Chondrocyte (in vitro differentiated cells): ENCODE results near the gene STAM. TPM values are rescaled to one million over a fixed set of nuclear protein-coding genes. Genes with fewer than 3 reads are reported as not detected.

Experiments
- DNase-seq: peaks from one replicate; pipeline ENCODE4 v3.0.0; 2021; ENCODE audit warnings: mixed read lengths, low spot score
- H3K27ac Mint-ChIP-seq: one replicate; pipeline ENCODE4 v1.8.0; 2021; ENCODE audit warnings: mild to moderate bottlenecking, moderate library complexity, mixed read lengths; ENCODE audit not compliant: unreplicated experiment
- H3K27me3 Mint-ChIP-seq: 2 replicates; pipeline ENCODE4 v1.8.0; 2021; ENCODE audit warnings: low read depth, mixed read lengths
- H3K36me3 Mint-ChIP-seq: 2 replicates; pipeline ENCODE4 v1.8.0; 2021; ENCODE audit warnings: low read depth, mixed read lengths
- H3K4me1 Mint-ChIP-seq: 2 replicates; pipeline ENCODE4 v1.8.0; 2021; ENCODE audit warnings: low read depth, mild to moderate bottlenecking, mixed read lengths
- H3K4me3 Mint-ChIP-seq: one replicate; pipeline ENCODE4 v1.8.0; 2021; ENCODE audit warnings: mild to moderate bottlenecking, moderate library complexity, mixed read lengths; ENCODE audit not compliant: unreplicated experiment
- H3K9me3 Mint-ChIP-seq: 2 replicates; pipeline ENCODE4 v1.8.0; 2021; ENCODE audit warnings: low read depth, mixed read lengths
- total RNA-seq: library from RNA; stranded (reverse); gene quantifications from 3 replicates; pipeline ENCODE4 v1.2.1, GENCODE V29; 2021
- TF ChIP-seq, protein P1 (sequence below): fragments of 200-600 bp; sonication (generic); IDR thresholded peaks from 2 replicates; pipeline ENCODE4 v1.5.0; 2021; ENCODE audit warnings: antibody characterized with exemption, mild to moderate bottlenecking, moderate library complexity

STAM gene
- total RNA-seq, 1 donor from 2014 or later = 27.6 TPM

GRCh38 chr10:17607060-17607459, 36.9 kb upstream of the STAM start:
- Mint-ChIP-seq H3K9me3 (no peaks in the 10 kb centered on the region), H3K27me3 (no peaks in the 10 kb centered on the region), H3K4me1 (peaks cover 11% of the 10 kb centered on the region), H3K27ac (no peak overlapping the region), H3K4me3 (no peak overlapping the region), H3K36me3 (peaks cover 4% of the 10 kb centered on the region)
- TF ChIP-seq, protein P1, sequence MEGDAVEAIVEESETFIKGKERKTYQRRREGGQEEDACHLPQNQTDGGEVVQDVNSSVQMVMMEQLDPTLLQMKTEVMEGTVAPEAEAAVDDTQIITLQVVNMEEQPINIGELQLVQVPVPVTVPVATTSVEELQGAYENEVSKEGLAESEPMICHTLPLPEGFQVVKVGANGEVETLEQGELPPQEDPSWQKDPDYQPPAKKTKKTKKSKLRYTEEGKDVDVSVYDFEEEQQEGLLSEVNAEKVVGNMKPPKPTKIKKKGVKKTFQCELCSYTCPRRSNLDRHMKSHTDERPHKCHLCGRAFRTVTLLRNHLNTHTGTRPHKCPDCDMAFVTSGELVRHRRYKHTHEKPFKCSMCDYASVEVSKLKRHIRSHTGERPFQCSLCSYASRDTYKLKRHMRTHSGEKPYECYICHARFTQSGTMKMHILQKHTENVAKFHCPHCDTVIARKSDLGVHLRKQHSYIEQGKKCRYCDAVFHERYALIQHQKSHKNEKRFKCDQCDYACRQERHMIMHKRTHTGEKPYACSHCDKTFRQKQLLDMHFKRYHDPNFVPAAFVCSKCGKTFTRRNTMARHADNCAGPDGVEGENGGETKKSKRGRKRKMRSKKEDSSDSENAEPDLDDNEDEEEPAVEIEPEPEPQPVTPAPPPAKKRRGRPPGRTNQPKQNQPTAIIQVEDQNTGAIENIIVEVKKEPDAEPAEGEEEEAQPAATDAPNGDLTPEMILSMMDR = no peak
- no peak for DNase-seq

DNA sequence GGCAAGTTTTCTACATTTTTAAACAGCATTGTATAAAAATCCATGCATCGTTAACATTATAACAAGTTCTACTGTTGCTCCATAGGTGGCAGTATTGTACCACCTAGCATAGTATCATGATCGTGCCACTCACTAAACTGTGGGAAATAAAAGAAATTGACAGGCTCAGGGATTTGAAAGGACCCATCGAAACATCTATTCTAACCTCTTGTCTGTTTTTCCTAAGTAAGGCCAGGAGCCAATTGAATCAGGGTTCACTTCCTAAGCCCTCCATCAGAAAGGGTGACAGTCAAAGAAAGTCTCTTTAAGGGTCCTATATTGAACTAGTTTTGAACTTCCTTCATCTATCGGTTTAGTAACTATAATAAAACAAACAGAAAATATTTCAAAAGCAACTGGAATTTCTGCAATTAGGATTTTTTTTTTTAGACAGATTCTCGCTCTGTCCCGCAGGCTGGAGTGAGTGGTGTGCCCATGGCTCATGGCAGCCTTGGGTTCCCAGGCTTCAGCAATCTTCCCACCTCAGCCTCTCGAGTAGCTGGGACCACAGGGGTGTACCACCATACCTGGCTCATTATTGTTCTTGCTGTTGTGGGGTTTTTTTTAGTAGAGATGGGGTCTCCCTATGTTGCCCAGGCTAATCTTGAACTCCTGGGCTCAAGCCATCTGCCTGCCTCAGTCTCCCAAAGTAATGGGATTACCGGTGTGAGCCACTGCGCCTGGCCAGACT, 36.2 kb upstream of the STAM start:
- Mint-ChIP-seq H3K9me3 (no peaks in the 10 kb centered on the region), H3K36me3 (peaks cover 6% of the 10 kb centered on the region), H3K4me3 (no peak overlapping the region), H3K4me1 (peaks cover 11% of the 10 kb centered on the region), H3K27me3 (no peaks in the 10 kb centered on the region), H3K27ac (peak overlapping the region; percentile 27)
- TF ChIP-seq, protein P1 = peak; percentile 95
- DNase-seq = no peak

- no peaks in the 10 kb centered on the region for H3K27me3 Mint-ChIP-seq
- no peaks in the 10 kb centered on the region for H3K9me3 Mint-ChIP-seq
- peaks cover 19% of the 10 kb centered on the region for H3K4me1 Mint-ChIP-seq
- TF ChIP-seq, protein P1 = no peak
- no peak overlapping the region for H3K4me3 Mint-ChIP-seq
- H3K27ac Mint-ChIP-seq = no peak overlapping the region
- DNase-seq = no peak
- H3K36me3 Mint-ChIP-seq = peaks cover 10% of the 10 kb centered on the region
These were observed 34.4 kb upstream of the STAM start for GRCh38 chr10:17609523-17610079.

GRCh38 chr10:17616403-17617030, 27.4 kb upstream of the STAM start:
- H3K4me3 Mint-ChIP-seq = peak overlapping the region; percentile 73
- no peaks in the 10 kb centered on the region for H3K27me3 Mint-ChIP-seq
- DNase-seq = no peak
- peak overlapping the region; percentile 63 for H3K27ac Mint-ChIP-seq
- TF ChIP-seq, protein P1 = no peak
- peaks cover 16% of the 10 kb centered on the region for H3K4me1 Mint-ChIP-seq
- no peaks in the 10 kb centered on the region for H3K9me3 Mint-ChIP-seq
- H3K36me3 Mint-ChIP-seq = peaks cover 5% of the 10 kb centered on the region

DNA sequence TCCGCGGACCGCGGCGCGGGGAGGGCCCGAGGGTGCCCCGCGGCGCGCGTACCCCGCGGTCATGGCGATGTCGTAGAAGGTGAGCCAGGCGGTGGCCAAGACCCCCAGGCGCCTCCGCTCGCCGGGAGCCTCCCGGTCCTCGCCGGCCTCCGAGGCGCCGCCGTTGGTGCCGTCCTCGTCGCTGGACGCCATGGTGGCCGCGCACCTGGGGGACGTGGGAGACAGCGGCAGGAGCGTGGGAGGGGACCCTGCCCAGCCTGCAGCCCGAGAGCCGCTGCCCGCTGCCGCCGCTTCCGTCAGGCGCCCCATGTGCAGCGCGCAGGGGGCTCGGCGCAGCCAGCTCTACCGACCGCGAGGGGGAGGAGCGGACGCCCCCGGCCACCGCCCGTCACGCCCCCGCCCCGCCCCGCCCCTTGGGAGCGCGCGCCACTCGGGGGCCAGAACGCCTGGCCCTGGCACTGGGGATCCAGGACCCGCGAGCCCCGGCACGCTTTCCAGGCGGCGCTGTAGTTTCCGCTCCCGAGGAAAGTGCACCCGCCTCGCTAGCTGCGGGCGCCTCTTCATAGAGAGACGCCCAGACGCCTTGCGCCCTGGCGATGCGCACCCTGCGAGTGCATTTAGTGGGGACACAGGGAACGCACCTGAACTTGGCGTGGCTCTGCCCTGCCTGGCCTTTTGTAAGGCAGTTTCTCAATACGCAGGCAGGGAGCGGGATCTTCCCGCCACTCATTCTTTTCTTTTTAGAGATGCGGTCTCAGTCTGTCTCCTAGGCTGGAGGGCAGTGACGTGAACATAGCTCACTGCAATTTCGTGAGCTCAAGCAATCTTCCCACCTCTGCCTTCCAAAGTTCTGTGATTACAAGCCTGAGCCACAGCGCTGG, 26.7 kb upstream of the STAM start, which contains the start of gene HACD1:
TSS of gene HACD1 (minus strand) at position 344 of the 881 bp plus-strand sequence. CDS start at position 309, 35 bp downstream.
- no peak for DNase-seq
- Mint-ChIP-seq H3K36me3 (peaks cover 5% of the 10 kb centered on the region), H3K27ac (peak within 1 kb of the TSS; percentile 86), H3K27me3 (peaks cover 3% of the 10 kb centered on the region), H3K4me1 (peaks cover 16% of the 10 kb centered on the region), H3K9me3 (no peaks in the 10 kb centered on the region), H3K4me3 (peak within 1 kb of the TSS; percentile 81)
- TF ChIP-seq, protein P1 = peak; percentile 67
